Measurements from ENCODE around the gene NEGR1. TPM values are rescaled to one million over a fixed set of nuclear protein-coding genes. Genes with fewer than 3 reads are reported as not detected.

Gene NEGR1
- total RNA-seq, 6 donors from 2014 or later: 3.1 to 14.7 (median 8.9) TPM

- ATAC-seq (ENCODE audit: low FRiP score in 2 of 2): no peak
- no peaks in the 10 kb centered on the region for H3K9me3 ChIP-seq
- no peaks in the 10 kb centered on the region for H3K36me3 ChIP-seq
- no peak for DNase-seq
- no peak overlapping the region for H3K27ac ChIP-seq
- WGBS, 2 donors: 94 to 100% methylated on average over 1 of the region's 1 CpG
- H3K4me3 ChIP-seq: no peak overlapping the region
- H3K4me1 ChIP-seq: no peaks in the 10 kb centered on the region
- H3K27me3 ChIP-seq: no peaks in the 10 kb centered on the region
- TF ChIP-seq POLR2A (IDR thresholded peaks at IDR 0.05) (no peak), CTCF (IDR thresholded peaks at IDR 0.05) (no peak), POLR2AphosphoS5 (IDR thresholded peaks at IDR 0.05) (no peak), EP300 (IDR thresholded peaks at IDR 0.05) (no peak)
Observed at GRCh38 chr1:71656902-71657301, 625.4 kb downstream of the NEGR1 start.

GRCh38 chr1:71655604-71656003 is 626.7 kb downstream of the NEGR1 start:
- no peak overlapping the region for H3K27ac ChIP-seq
- WGBS, 2 donors: 95 to 96% methylated on average over 2 of the region's 2 CpGs
- no peak overlapping the region for H3K4me3 ChIP-seq
- no peaks in the 10 kb centered on the region for H3K27me3 ChIP-seq
- no peaks in the 10 kb centered on the region for H3K4me1 ChIP-seq
- H3K36me3 ChIP-seq: no peaks in the 10 kb centered on the region
- DNase-seq (no peak), ATAC-seq (ENCODE audit: low FRiP score in 2 of 2) (no peak)
- no peaks in the 10 kb centered on the region for H3K9me3 ChIP-seq
- no peak for TF ChIP-seq EP300 (IDR thresholded peaks at IDR 0.05)
- no peak for TF ChIP-seq POLR2AphosphoS5 (IDR thresholded peaks at IDR 0.05)
- no peak for TF ChIP-seq CTCF (IDR thresholded peaks at IDR 0.05)
- no peak for TF ChIP-seq POLR2A (IDR thresholded peaks at IDR 0.05)

- no peaks in the 10 kb centered on the region for H3K27me3 ChIP-seq
- 75 to 87% methylated on average over 2 of the region's 2 CpGs for WGBS, 2 donors
- DNase-seq (no peak), ATAC-seq (ENCODE audit: low FRiP score in 2 of 2) (no peak)
- H3K27ac ChIP-seq: no peak overlapping the region
- no peak overlapping the region for H3K4me3 ChIP-seq
- H3K36me3 ChIP-seq: no peaks in the 10 kb centered on the region
- H3K4me1 ChIP-seq: no peaks in the 10 kb centered on the region
- H3K9me3 ChIP-seq: no peaks in the 10 kb centered on the region
- no peak for TF ChIP-seq EP300 (IDR thresholded peaks at IDR 0.05)
- TF ChIP-seq CTCF (IDR thresholded peaks at IDR 0.05): no peak
- TF ChIP-seq POLR2A (IDR thresholded peaks at IDR 0.05): no peak
- no peak for TF ChIP-seq POLR2AphosphoS5 (IDR thresholded peaks at IDR 0.05)
Observed at GRCh38 chr1:71653952-71654351, 628.4 kb downstream of the NEGR1 start.

GRCh38 chr1:71651214-71651613 is 631.1 kb downstream of the NEGR1 start:
- TF ChIP-seq CTCF (IDR thresholded peaks at IDR 0.05) (no peak), EP300 (IDR thresholded peaks at IDR 0.05) (no peak), POLR2A (IDR thresholded peaks at IDR 0.05) (no peak), POLR2AphosphoS5 (IDR thresholded peaks at IDR 0.05) (no peak)
- no peaks in the 10 kb centered on the region for H3K9me3 ChIP-seq

GRCh38 chr1:71650119-71650518 is 632.2 kb downstream of the NEGR1 start:
- 82 to 88% methylated on average over 3 of the region's 3 CpGs for WGBS, 2 donors
- no peak overlapping the region for H3K4me3 ChIP-seq
- no peaks in the 10 kb centered on the region for H3K27me3 ChIP-seq
- H3K4me1 ChIP-seq: no peaks in the 10 kb centered on the region
- H3K36me3 ChIP-seq: no peaks in the 10 kb centered on the region
- ATAC-seq (ENCODE audit: low FRiP score in 2 of 2) (no peak), DNase-seq (no peak)
- no peak overlapping the region for H3K27ac ChIP-seq
- TF ChIP-seq EP300 (IDR thresholded peaks at IDR 0.05): no peak
- no peak for TF ChIP-seq POLR2AphosphoS5 (IDR thresholded peaks at IDR 0.05)
- TF ChIP-seq POLR2A (IDR thresholded peaks at IDR 0.05): no peak
- no peak for TF ChIP-seq CTCF (IDR thresholded peaks at IDR 0.05)
- no peaks in the 10 kb centered on the region for H3K9me3 ChIP-seq

More at GRCh38 chr1:71651214-71651613, 631.1 kb downstream of the NEGR1 start:
- Histone ChIP-seq H3K27ac (no peak overlapping the region), H3K4me3 (no peak overlapping the region), H3K27me3 (no peaks in the 10 kb centered on the region), H3K36me3 (no peaks in the 10 kb centered on the region), H3K4me1 (no peaks in the 10 kb centered on the region)
- DNase-seq (no peak), ATAC-seq (ENCODE audit: low FRiP score in 2 of 2) (no peak)
- 94 to 96% methylated on average over 1 of the region's 1 CpG for WGBS, 2 donors

All from upper lobe of left lung (tissue), 6 donors.